Measurements from ENCODE around the gene HIVEP3. TPM values are rescaled to one million over a fixed set of nuclear protein-coding genes. Genes with fewer than 3 reads are reported as not detected.

The HIVEP3 gene
- total and polyA plus RNA-seq, 8 donors = 1.8 to 65.3 (median 3.8) TPM

DNA sequence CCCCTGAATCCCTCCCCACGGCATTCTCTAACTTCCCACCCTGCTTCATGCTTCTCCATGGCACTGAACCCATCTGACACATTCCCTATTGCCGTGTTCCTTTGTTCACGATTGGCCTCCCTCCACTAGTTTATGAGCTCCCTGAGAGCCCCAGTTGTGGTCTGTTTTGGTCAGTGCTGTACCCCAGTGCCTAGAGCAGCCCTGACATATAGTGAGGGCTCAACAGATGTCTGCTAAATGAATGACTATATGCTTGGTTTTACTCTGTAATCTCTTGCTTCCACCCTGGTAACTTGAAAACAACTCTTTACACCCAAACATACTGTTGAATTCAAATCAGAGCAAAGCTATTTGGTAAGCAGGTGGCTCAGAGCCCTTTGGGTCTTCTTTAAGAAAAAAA, 263.1 kb downstream of the HIVEP3 start:
- no peaks in the 10 kb centered on the region for H3K36me3 ChIP-seq
- no peak overlapping the region for H3K27ac ChIP-seq
- TF ChIP-seq POLR2A (IDR thresholded peaks at IDR 0.05) = no peak
- no peak for TF ChIP-seq EP300 (IDR thresholded peaks at IDR 0.05)
- H3K27me3 ChIP-seq = peaks cover 0 to 3% (median 0%) of the 10 kb centered on the region in 3 donors
- H3K4me3 ChIP-seq = no peak overlapping the region
- intact Hi-C loops (cut with DNase I; ENCODE audit: low total_unique reads) = no loop called here
- DNase-seq = no peak
- H3K9me3 ChIP-seq = no peaks in the 10 kb centered on the region
- peaks cover 0 to 2% (median 2%) of the 10 kb centered on the region in 4 donors for H3K4me1 ChIP-seq
- 86 to 95% (median 90%) methylated on average over 3 of the region's 3 CpGs for WGBS, 5 donors

DNA sequence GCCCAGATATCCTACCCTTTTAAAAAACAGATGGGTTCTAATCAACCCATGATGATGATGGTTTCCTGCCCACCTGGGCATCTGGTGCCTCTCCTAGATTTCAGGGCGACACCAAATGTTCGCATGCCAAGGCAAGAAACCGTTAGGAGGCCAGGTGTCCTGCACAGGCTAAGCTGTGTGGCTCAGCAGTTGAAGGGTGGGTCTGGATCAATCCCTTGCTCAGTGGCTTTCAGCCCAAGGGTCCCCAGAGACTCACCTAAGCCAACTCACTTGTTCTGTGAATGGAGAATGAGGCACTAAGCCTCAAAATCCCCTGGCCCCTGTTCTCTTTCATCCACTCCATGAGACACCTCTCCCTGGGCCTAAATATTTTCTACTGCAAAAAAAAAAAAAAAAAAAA, 265.1 kb downstream of the HIVEP3 start:
- intact Hi-C loops (cut with DNase I; ENCODE audit: low total_unique reads) = no loop called here
- Histone ChIP-seq H3K36me3 (no peaks in the 10 kb centered on the region), H3K4me3 (no peak overlapping the region), H3K9me3 (no peaks in the 10 kb centered on the region), H3K4me1 (peaks cover 0 to 9% (median 9%) of the 10 kb centered on the region in 4 donors), H3K27me3 (no peaks in the 10 kb centered on the region), H3K27ac (no peak overlapping the region)
- DNase-seq = no peak
- TF ChIP-seq POLR2A (IDR thresholded peaks at IDR 0.05) (no peak), POLR2AphosphoS5 (IDR thresholded peaks at IDR 0.05) (no peak), EP300 (IDR thresholded peaks at IDR 0.05) (no peak)
- TF ChIP-seq, protein P1, sequence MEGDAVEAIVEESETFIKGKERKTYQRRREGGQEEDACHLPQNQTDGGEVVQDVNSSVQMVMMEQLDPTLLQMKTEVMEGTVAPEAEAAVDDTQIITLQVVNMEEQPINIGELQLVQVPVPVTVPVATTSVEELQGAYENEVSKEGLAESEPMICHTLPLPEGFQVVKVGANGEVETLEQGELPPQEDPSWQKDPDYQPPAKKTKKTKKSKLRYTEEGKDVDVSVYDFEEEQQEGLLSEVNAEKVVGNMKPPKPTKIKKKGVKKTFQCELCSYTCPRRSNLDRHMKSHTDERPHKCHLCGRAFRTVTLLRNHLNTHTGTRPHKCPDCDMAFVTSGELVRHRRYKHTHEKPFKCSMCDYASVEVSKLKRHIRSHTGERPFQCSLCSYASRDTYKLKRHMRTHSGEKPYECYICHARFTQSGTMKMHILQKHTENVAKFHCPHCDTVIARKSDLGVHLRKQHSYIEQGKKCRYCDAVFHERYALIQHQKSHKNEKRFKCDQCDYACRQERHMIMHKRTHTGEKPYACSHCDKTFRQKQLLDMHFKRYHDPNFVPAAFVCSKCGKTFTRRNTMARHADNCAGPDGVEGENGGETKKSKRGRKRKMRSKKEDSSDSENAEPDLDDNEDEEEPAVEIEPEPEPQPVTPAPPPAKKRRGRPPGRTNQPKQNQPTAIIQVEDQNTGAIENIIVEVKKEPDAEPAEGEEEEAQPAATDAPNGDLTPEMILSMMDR (IDR thresholded peaks at IDR 0.05) = no peak
- WGBS, 5 donors = 77 to 96% (median 94%) methylated on average over 3 of the region's 3 CpGs

DNA sequence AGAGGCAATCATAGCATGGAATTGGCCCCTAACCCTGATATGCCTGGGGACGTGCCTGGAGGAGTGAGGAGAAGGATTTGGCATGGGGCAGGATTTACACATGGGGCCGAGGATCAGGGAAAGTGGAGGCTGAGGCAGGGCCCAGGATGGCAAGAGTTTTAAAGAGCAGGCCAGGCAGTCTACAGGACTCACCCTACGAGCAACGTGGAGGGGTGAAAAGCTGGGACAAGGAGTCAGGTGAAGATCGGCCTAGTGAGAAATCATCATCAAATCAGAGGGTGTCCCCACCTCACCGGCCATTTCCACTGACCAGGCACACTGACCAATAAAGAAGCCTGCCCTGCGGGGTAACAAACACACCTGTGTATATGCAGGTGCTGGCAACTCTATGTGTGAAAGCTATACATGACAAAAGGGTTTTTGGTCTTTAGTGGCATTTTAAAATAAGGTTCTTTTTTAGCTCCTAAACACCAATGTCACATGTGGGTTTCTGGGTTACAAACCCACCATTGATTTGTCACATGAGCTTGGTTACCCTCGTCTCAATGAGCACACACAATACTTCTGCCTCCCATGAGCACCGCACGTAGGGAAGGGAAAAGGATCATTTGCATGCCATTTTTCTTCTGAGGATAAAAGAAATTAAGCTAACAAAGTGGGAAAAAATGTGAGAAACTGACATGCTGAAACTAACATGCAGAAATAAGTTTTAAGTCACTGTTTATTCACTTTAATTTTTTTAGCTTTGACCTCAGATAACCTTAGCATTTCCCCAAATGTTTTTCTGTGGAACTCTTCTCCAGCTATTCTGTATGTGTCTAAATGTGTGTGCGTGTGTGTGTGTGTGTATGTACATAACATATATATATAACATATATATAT, 266.1 kb downstream of the HIVEP3 start:
- Histone ChIP-seq H3K4me1 (peaks cover 0 to 9% (median 9%) of the 10 kb centered on the region in 4 donors), H3K27me3 (no peaks in the 10 kb centered on the region), H3K27ac (no peak overlapping the region), H3K9me3 (no peaks in the 10 kb centered on the region), H3K4me3 (no peak overlapping the region), H3K36me3 (no peaks in the 10 kb centered on the region)
- WGBS, 5 donors = 83 to 93% (median 92%) methylated on average over 11 of the region's 11 CpGs
- intact Hi-C loops (cut with DNase I; ENCODE audit: low total_unique reads) = no loop called here
- no peak for DNase-seq
- TF ChIP-seq EP300 (IDR thresholded peaks at IDR 0.05) (no peak), POLR2AphosphoS5 (IDR thresholded peaks at IDR 0.05) (no peak), POLR2A (IDR thresholded peaks at IDR 0.05) (no peak)
- TF ChIP-seq, protein P1 (IDR thresholded peaks at IDR 0.05) = no peak

DNA sequence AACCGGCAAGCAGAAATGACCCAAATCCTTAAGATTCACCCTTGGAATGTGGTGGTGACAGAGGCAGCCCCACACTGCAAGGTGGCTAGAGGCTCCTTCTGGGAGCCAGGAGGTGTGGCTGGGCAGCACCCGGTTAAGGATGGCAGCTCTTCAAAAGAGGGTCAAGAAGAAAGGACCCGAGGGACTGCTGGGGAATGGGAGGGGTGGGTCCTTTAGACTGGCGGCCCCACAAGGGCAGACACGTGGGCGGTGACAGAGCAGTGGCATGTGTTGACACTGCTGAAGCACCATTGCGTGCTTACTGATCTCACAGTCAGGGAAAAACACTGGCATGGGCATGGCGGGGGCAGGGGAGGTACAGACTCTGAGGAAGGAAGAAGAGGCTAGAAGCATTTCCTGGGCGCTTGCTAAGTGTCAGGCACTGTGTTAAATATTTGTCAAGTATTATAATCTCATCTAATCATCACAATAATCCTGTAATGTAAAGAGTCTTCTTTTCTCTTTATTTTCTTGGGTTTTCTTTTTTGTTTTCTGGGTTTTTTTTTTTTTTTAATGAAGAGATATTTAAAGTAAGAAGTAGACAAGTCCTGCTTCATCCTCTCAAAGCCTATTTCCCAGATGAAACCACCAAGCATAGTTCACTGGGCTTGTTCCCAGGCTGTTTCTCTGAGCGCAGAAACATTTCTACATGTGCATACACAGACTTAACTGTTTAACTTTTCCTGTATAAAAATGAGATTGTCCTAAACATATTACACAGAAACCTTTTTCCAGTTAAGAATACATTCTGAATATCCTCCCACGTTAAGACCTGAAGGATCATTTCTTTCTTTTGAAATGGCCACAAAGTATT, 268.5 kb downstream of the HIVEP3 start:
- Histone ChIP-seq H3K9me3 (no peaks in the 10 kb centered on the region), H3K27me3 (no peaks in the 10 kb centered on the region), H3K4me1 (peaks cover 0 to 9% (median 9%) of the 10 kb centered on the region in 4 donors), H3K27ac (no peak overlapping the region), H3K4me3 (no peak overlapping the region), H3K36me3 (no peaks in the 10 kb centered on the region)
- 34 to 46% (median 42%) methylated on average over 11 of the region's 11 CpGs for WGBS, 5 donors
- no peak for DNase-seq
- TF ChIP-seq, protein P1 (IDR thresholded peaks at IDR 0.05) = no peak
- TF ChIP-seq EP300 (IDR thresholded peaks at IDR 0.05) = no peak
- no peak for TF ChIP-seq POLR2AphosphoS5 (IDR thresholded peaks at IDR 0.05)
- TF ChIP-seq POLR2A (IDR thresholded peaks at IDR 0.05) = no peak
- intact Hi-C loops (cut with DNase I; ENCODE audit: low total_unique reads) = no loop called here
